Left renal cortex interstitium (tissue), 4 donors: ENCODE results near the gene M1AP. TPM values are rescaled to one million over a fixed set of nuclear protein-coding genes. Genes with fewer than 3 reads are reported as not detected.

Source experiments
- DNase-seq, 4 donors: peaks; one replicate each; pipeline ENCODE4 v3.0.0-alpha.2; 2013; ENCODE audit warnings: low read depth in 4 of 4, low spot score in 2 of 4, missing footprints in 1 of 4
- polyA plus RNA-seq, 4 donors: library from polyadenylated mRNA; unstranded; fragments of 120-200 nt; gene quantifications; one replicate each; pipeline ENCODE4 v1.2.1, GENCODE V29; 2013; ENCODE audit not compliant: insufficient read length in 4 of 4

Gene M1AP
- polyA plus RNA-seq, 4 donors = 0.43 to 1.5 (median 0.98) TPM

GRCh38 chr2:74507926-74508520, 140.1 kb downstream of the M1AP start:
- no peak for DNase-seq

Other genes with a start within 250 kb of the M1AP start
- gene C2orf81, start 226.7 kb downstream of the M1AP start, polyA plus RNA-seq = 1 to 10 TPM; 5.6 to 8.7 (median 8.2) TPM
- 10 to 100 TPM; 38.4 to 46.7 (median 40.8) TPM for gene WDR54, start 226.6 kb downstream of the M1AP start, polyA plus RNA-seq
- 10 to 100 TPM; 53.7 to 94.5 (median 76.7) TPM for gene RTKN, start 206.4 kb downstream of the M1AP start, polyA plus RNA-seq
- 10 to 100 TPM; 25.2 to 40.9 (median 25.9) TPM for gene INO80B, start 193.2 kb downstream of the M1AP start, polyA plus RNA-seq
- 100 to 1,000 TPM in 3 of 4 donors, 10 to 100 TPM in 1; 99.5 to 129 (median 123) TPM for gene WBP1, start 189.9 kb downstream of the M1AP start, polyA plus RNA-seq
- gene MOGS, start 182.9 kb downstream of the M1AP start, polyA plus RNA-seq = 10 to 100 TPM; 47.2 to 60.8 (median 52.2) TPM
- 10 to 100 TPM; 40.6 to 86.2 (median 54.7) TPM for gene MRPL53, start 175.7 kb downstream of the M1AP start, polyA plus RNA-seq
- gene CCDC142, start 165.3 kb downstream of the M1AP start, polyA plus RNA-seq = 10 to 100 TPM in 3 of 4 donors, 1 to 10 TPM in 1; 8.5 to 19.7 (median 13.4) TPM
- gene TTC31, start 165.2 kb downstream of the M1AP start, polyA plus RNA-seq = 10 to 100 TPM; 24.1 to 43.7 (median 33.2) TPM
- 1 to 10 TPM; 2.2 to 7.0 (median 3.2) TPM for gene LBX2, start 148.7 kb downstream of the M1AP start, polyA plus RNA-seq
- 10 to 100 TPM; 26.4 to 33.3 (median 28.9) TPM for gene PCGF1, start 140.6 kb downstream of the M1AP start, polyA plus RNA-seq
- under 1 TPM in 2 of 4 donors, not detected in 2; 0.13 to 0.14 TPM for gene TLX2, start 133.9 kb downstream of the M1AP start, polyA plus RNA-seq
- gene DQX1, start 122.1 kb downstream of the M1AP start, polyA plus RNA-seq = under 1 TPM; 0.32 to 0.63 (median 0.41) TPM
- 100 to 1,000 TPM in 3 of 4 donors, 10 to 100 TPM in 1; 88.8 to 136 (median 106) TPM for gene AUP1, start 118.6 kb downstream of the M1AP start, polyA plus RNA-seq
- 10 to 100 TPM; 33.6 to 36.9 (median 35.0) TPM for gene HTRA2, start 118.4 kb downstream of the M1AP start, polyA plus RNA-seq
- gene LOXL3, start 94.4 kb downstream of the M1AP start, polyA plus RNA-seq = 10 to 100 TPM in 3 of 4 donors, 1 to 10 TPM in 1; 9.7 to 12.4 (median 10.7) TPM
- gene DOK1, start 93.6 kb downstream of the M1AP start, polyA plus RNA-seq = 10 to 100 TPM in 2 of 4 donors, 1 to 10 TPM in 2; 8.3 to 11.1 (median 10.2) TPM
- 1 to 10 TPM; 6.6 to 8.5 (median 7.6) TPM for gene SEMA4F, start 5.9 kb upstream of the M1AP start, polyA plus RNA-seq
- 10 to 100 TPM in 2 of 4 donors, 1 to 10 TPM in 2; 8.3 to 12.8 (median 10.0) TPM for gene HK2, start 185.8 kb upstream of the M1AP start, polyA plus RNA-seq